H1 (cell line): ENCODE results near the gene RDM1. TPM values are rescaled to one million over a fixed set of nuclear protein-coding genes. Genes with fewer than 3 reads are reported as not detected.

Source experiments
- CTCF ChIA-PET: fragments of 300-600 bp; sonication (Branson Sonifier 250); formaldehyde crosslinking; loops from one replicate; lab custom pipeline; 2021; ENCODE audit not compliant: partially characterized antibody; lab: Charles Lee
- POLR2A ChIA-PET: fragments of 300-600 bp; sonication (Branson Sonifier 250); formaldehyde crosslinking; loops from one replicate; lab custom pipeline; 2021; ENCODE audit warnings: inconsistent platforms; ENCODE audit not compliant: partially characterized antibody; lab: Charles Lee
- DNase-seq, 2 experiments: peaks; one replicate each; pipeline versions ENCODE4 v3.0.0 to v3.0.0-alpha.2; 2010 to 2022; ENCODE audit warnings: low spot score in 2 of 2, low read depth in 1 of 2, mixed read lengths in 1 of 2
- FAIRE-seq: peaks from 2 replicates; lab custom pipeline; 2011; peaks lifted over from hg19 to GRCh38; lab: Jason Lieb, UNC
- H2AFZ ChIP-seq: 2 replicates; pipeline ENCODE4 v1.8.1; 2012; ENCODE audit warnings: low read length, inconsistent platforms
- H2AK5ac ChIP-seq: 2 replicates; pipeline ENCODE4 v1.6.1; 2013; ENCODE audit warnings: low read depth, low read length
- H2BK120ac ChIP-seq: replicated peaks from 2 replicates; pipeline ENCODE3; 2013; ENCODE audit warnings: low read depth, low read length, inconsistent platforms
- H2BK12ac ChIP-seq: 2 replicates; pipeline ENCODE4 v1.6.1; 2013; ENCODE audit warnings: low read depth, low read length
- H2BK15ac ChIP-seq: 2 replicates; pipeline ENCODE4 v1.6.1; 2013; ENCODE audit warnings: low read length
- H2BK20ac ChIP-seq: 2 replicates; pipeline ENCODE4 v1.6.1; 2013; ENCODE audit warnings: low read length
- H2BK5ac ChIP-seq: 2 replicates; pipeline ENCODE4 v1.6.1; 2013; ENCODE audit warnings: low read depth, low read length
- H3K14ac ChIP-seq: 2 replicates; pipeline ENCODE4 v1.6.1; 2013; ENCODE audit warnings: inconsistent platforms; ENCODE audit not compliant: insufficient read length
- H3K18ac ChIP-seq: 2 replicates; pipeline ENCODE4 v1.6.1; 2013; ENCODE audit warnings: low read length; ENCODE audit errors: extremely low read depth
- H3K23ac ChIP-seq: 2 replicates; pipeline ENCODE4 v1.6.1; 2013; ENCODE audit warnings: inconsistent platforms; ENCODE audit not compliant: insufficient read length
- H3K23me2 ChIP-seq: 2 replicates; pipeline ENCODE4 v1.6.1; 2013; ENCODE audit warnings: low read depth, low read length
- H3K27ac ChIP-seq: 2 replicates; pipeline ENCODE4 v1.6.1; 2011; ENCODE audit warnings: low read depth, low read length, inconsistent platforms
- H3K27me3 ChIP-seq, 4 experiments: replicated peaks in 1 of 4; 1 replicate in 1 of 4; 2 replicates in 3 of 4; pipeline versions ENCODE4 v1.6.1 to v1.8.1; 2011 to 2013; ENCODE audit warnings: low read length in 3 of 4, mild to moderate bottlenecking in 3 of 4, inconsistent platforms in 2 of 4, mixed read lengths in 2 of 4, moderate library complexity in 1 of 4; ENCODE audit not compliant: control insufficient read depth in 3 of 4, insufficient read depth in 3 of 4; ENCODE audit errors: extremely low read depth in 1 of 4
- H3K36me3 ChIP-seq, 4 experiments: 2 replicates each; pipeline versions ENCODE4 v1.6.1 to v1.8.1; 2011 to 2013; ENCODE audit warnings: mild to moderate bottlenecking in 4 of 4, low read length in 3 of 4, moderate library complexity in 2 of 4, control low read depth in 1 of 4, inconsistent platforms in 1 of 4; ENCODE audit not compliant: insufficient read depth in 4 of 4, control insufficient read depth in 2 of 4
- H3K4ac ChIP-seq: replicated peaks from 2 replicates; pipeline ENCODE3; 2013; ENCODE audit warnings: low read length, low read depth, mixed read lengths, inconsistent platforms; ENCODE audit not compliant: insufficient read length
- H3K4me1 ChIP-seq, 4 experiments: replicated peaks in 1 of 4; 1 replicate in 1 of 4; 2 replicates in 3 of 4; pipeline versions ENCODE4 v1.6.1 to v1.8.1; 2011 to 2013; ENCODE audit warnings: low read length in 3 of 4, inconsistent platforms in 2 of 4, mixed read lengths in 1 of 4; ENCODE audit not compliant: insufficient read depth in 4 of 4, control insufficient read depth in 3 of 4
- H3K4me2 ChIP-seq, 2 experiments: 2 replicates each; pipeline versions ENCODE4 v1.6.1 to v1.8.1; 2011 to 2013; ENCODE audit warnings: low read depth in 2 of 2, low read length in 2 of 2, control low read depth in 1 of 2, inconsistent platforms in 1 of 2, mild to moderate bottlenecking in 1 of 2; ENCODE audit not compliant: insufficient read depth in 1 of 2
- H3K4me3 ChIP-seq, 4 experiments: fragments of 200-600, 300-600 bp in 1 of 4; sonication (generic), shearing (Covaris generic), sonication (Bioruptor Twin) in 1 of 4; 2 replicates each; pipeline versions ENCODE4 v1.5.1 to v1.8.1; 2011 to 2016; ENCODE audit warnings: low read length in 4 of 4, low read depth in 3 of 4, control low read depth in 2 of 4, inconsistent platforms in 2 of 4, mild to moderate bottlenecking in 2 of 4, mixed read lengths in 1 of 4, moderate library complexity in 1 of 4; ENCODE audit not compliant: insufficient read depth in 2 of 4; ENCODE audit errors: extremely low read depth in 1 of 4
- H3K56ac ChIP-seq: replicated peaks from 2 replicates; pipeline ENCODE3; 2013; ENCODE audit warnings: low read depth, mild to moderate bottlenecking, mixed read lengths, low read length, inconsistent platforms; ENCODE audit not compliant: insufficient read length
- H3K79me1 ChIP-seq: 2 replicates; pipeline ENCODE4 v1.6.1; 2013; ENCODE audit warnings: low read depth, low read length, control low read depth
- H3K79me2 ChIP-seq, 2 experiments: 2 replicates each; pipeline versions ENCODE4 v1.6.1 to v1.8.1; 2012 to 2013; ENCODE audit warnings: low read length in 2 of 2, mild to moderate bottlenecking in 2 of 2, inconsistent platforms in 1 of 2; ENCODE audit not compliant: insufficient read depth in 2 of 2, control insufficient read depth in 1 of 2
- H3K9ac ChIP-seq, 4 experiments: replicated peaks in 1 of 4; 1 replicate in 1 of 4; 2 replicates in 3 of 4; pipeline versions ENCODE4 v1.6.1 to v1.8.1; 2011 to 2013; ENCODE audit warnings: low read depth in 3 of 4, low read length in 3 of 4, control low read depth in 2 of 4, mild to moderate bottlenecking in 2 of 4, moderate library complexity in 2 of 4, inconsistent platforms in 1 of 4; ENCODE audit errors: extremely low read depth in 1 of 4
- H3K9me3 ChIP-seq, 2 experiments: 2 replicates each; pipeline versions ENCODE4 v1.6.1 to v1.8.1; 2012 to 2013; ENCODE audit warnings: mild to moderate bottlenecking in 2 of 2, moderate library complexity in 2 of 2, control low read depth in 1 of 2, inconsistent platforms in 1 of 2, low read depth in 1 of 2, low read length in 1 of 2, mixed read lengths in 1 of 2; ENCODE audit not compliant: insufficient read depth in 2 of 2
- H4K20me1 ChIP-seq, 2 experiments: replicated peaks in 1 of 2; 2 replicates each; pipeline versions ENCODE3 to v1.8.1; 2011 to 2013; ENCODE audit warnings: inconsistent platforms in 2 of 2, low read length in 2 of 2, mild to moderate bottlenecking in 1 of 2; ENCODE audit not compliant: insufficient read depth in 2 of 2, control insufficient read depth in 1 of 2
- H4K5ac ChIP-seq: 2 replicates; pipeline ENCODE4 v1.6.1; 2013; ENCODE audit warnings: low read length, low read depth, mixed read lengths, inconsistent platforms; ENCODE audit not compliant: insufficient read length
- H4K8ac ChIP-seq: 2 replicates; pipeline ENCODE4 v1.8.0; 2013; ENCODE audit warnings: mild to moderate bottlenecking, moderate library complexity, low read length, inconsistent platforms; ENCODE audit not compliant: insufficient read depth; ENCODE audit errors: extremely low read depth
- H4K91ac ChIP-seq: replicated peaks from 2 replicates; pipeline ENCODE3; 2013; ENCODE audit warnings: low read length, mixed read lengths, inconsistent platforms; ENCODE audit not compliant: insufficient read length
- CTBP2 ChIP-seq: IDR thresholded peaks from 2 replicates; pipeline ENCODE4 v1.7.0; 2011; ENCODE audit warnings: borderline replicate concordance, mild to moderate bottlenecking, moderate library complexity, mixed read lengths, low read length; ENCODE audit not compliant: insufficient read depth, insufficient read length
- HDAC6 ChIP-seq: IDR thresholded peaks from one replicate; pipeline ENCODE4 v1.7.1; 2012; ENCODE audit warnings: low read depth, mild to moderate bottlenecking, inconsistent platforms, low read length, moderate library complexity
- RBBP5 ChIP-seq: IDR thresholded peaks from 2 replicates; pipeline ENCODE4 v1.7.1; 2012; ENCODE audit warnings: low read depth, mild to moderate bottlenecking, inconsistent platforms, low read length, moderate library complexity, borderline replicate concordance
- SIRT6 ChIP-seq: IDR thresholded peaks from one replicate; pipeline ENCODE4 v1.7.1; 2012; ENCODE audit warnings: low read length, inconsistent platforms
- SP4 ChIP-seq: IDR thresholded peaks from 2 replicates; pipeline ENCODE4 v1.6.1; 2012; ENCODE audit warnings: low read length, inconsistent platforms
- TAF1 ChIP-seq: IDR thresholded peaks from 2 replicates; pipeline ENCODE4 v1.6.1; 2011; ENCODE audit warnings: mild to moderate bottlenecking, low read depth, low read length
- YY1 ChIP-seq: IDR thresholded peaks from 2 replicates; pipeline ENCODE4 v1.6.1; 2011; ENCODE audit warnings: low read depth, mild to moderate bottlenecking, low read length
- WGBS, 2 experiments: shearing (Covaris generic) in 1 of 2; methylation state at CpG; one replicate each; pipeline versions ENCODE4 v1.1.6 to v1.1.7; 2013 to 2015; ENCODE audit warnings: low lambda C conversion rate in 2 of 2, mixed read lengths in 2 of 2, inconsistent platforms in 1 of 2, low coverage in 1 of 2, missing lambda C conversion rate in 1 of 2; ENCODE audit not compliant: insufficient replicate concordance in 2 of 2, insufficient coverage in 1 of 2, insufficient read length in 1 of 2; ENCODE audit errors: extremely low coverage in 1 of 2, missing lambda C conversion rate in 1 of 2; 5-methylcytosine and 5-hydroxymethylcytosine counted together
- polyA plus RNA-seq, 7 experiments: library from polyadenylated mRNA; depleted of rRNA in 3 of 7; stranded (reverse) in 5 of 7; unstranded in 2 of 7; fragments of >200 nt in 5 of 7; fragments of 200-250 nt in 2 of 7; gene quantifications; 1 replicate in 5 of 7; 2 replicates in 1 of 7; 4 replicates in 1 of 7; pipeline versions ENCODE4 v1.2.1 to v1.2.3, GENCODE V29; 2011 to 2013; ENCODE audit warnings: missing spikeins in 2 of 7, mixed read lengths in 2 of 7
- total RNA-seq: library from RNA; stranded (reverse); fragmentation: NEBNext Ultra II Directional; extraction: Animal tissue kit (Norgen Biotek cat#: 25700); gene quantifications from 2 replicates; pipeline ENCODE4 v1.2.1, GENCODE V29; 2021
- TF ChIP-seq, protein P1 (sequence below), 3 experiments: IDR thresholded peaks; 1 replicate in 2 of 3; 2 replicates in 1 of 3; pipeline versions ENCODE4 v1.5.1 to v1.6.1; 2011; ENCODE audit warnings: low read length in 3 of 3, mild to moderate bottlenecking in 3 of 3, inconsistent platforms in 2 of 3, low read depth in 1 of 3, moderate library complexity in 1 of 3; ENCODE audit not compliant: insufficient read depth in 1 of 3; ENCODE audit errors: control extremely low read depth in 1 of 3

RDM1 gene
- total and polyA plus RNA-seq, 2 of the 8 experiments (the other 6 are each of a cell fraction or from before 2014, with no cell fraction given), result 7.3 to 9.7 TPM

DNA sequence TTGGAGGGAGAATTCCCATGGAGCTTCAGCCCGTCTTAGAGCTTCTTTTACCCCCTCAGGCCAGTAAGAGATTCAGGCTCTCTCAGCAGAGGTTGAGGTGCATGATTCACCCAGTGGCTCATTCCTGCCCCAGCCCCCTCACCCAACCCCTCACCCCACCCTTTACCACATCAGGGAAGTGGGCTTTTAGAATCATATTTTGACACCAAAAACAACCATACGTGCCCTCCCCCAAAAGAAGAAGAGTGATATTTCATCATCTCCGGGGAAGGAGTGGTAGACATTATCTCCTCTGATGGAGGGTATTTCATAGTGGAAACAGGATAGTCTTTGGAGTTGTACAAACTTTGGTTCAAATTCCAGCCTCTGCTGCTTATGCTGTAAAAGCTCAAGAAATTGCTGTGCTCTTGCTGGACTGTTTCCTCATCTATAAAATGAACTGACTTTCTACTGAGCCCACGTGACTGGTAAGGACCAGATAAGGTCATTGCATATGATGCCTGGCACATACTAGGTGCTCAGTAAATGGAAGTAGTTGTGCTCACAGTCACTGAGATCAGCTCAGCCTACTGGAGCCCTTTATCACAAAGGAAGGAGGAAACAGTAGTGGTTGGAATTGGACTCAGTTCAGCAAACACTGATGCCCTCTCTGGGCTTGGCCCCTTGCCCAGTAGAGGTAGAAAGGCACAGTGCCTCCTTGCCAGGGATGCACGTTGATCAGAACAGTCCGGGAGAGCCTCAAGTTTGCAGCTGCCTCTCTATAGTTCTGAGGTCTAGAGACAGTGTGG lies 32.1 kb downstream of the RDM1 start:
- Histone ChIP-seq H3K9me3 (no peaks in the 10 kb centered on the region), H3K79me1 (no peaks in the 10 kb centered on the region), H3K79me2 (no peaks in the 10 kb centered on the region), H2AFZ (no peak overlapping the region), H3K27me3 (no peaks in the 10 kb centered on the region), H3K4me1 (no peaks in the 10 kb centered on the region), H4K20me1 (peaks cover 0 to 2% of the 10 kb centered on the region in 2 experiments), H3K23ac (no peak overlapping the region), H3K18ac (no peak overlapping the region), H4K5ac (no peak overlapping the region), H2AK5ac (no peak overlapping the region), H3K4me3 (no peak overlapping the region), H3K36me3 (no peaks in the 10 kb centered on the region), H3K56ac (no peak overlapping the region), H3K9ac (no peak overlapping the region), H2BK15ac (no peak overlapping the region), H4K8ac (no peak overlapping the region), H3K4ac (no peak overlapping the region), H3K23me2 (no peaks in the 10 kb centered on the region; the same call in 1 of the 2 replicates), H3K14ac (no peak overlapping the region), H3K4me2 (no peak overlapping the region), H2BK5ac (no peak overlapping the region), H2BK120ac (no peak overlapping the region), H4K91ac (no peak overlapping the region), H3K27ac (no peak overlapping the region), H2BK12ac (no peak overlapping the region), H2BK20ac (no peak overlapping the region)
- TF ChIP-seq SIRT6 (no peak), TAF1 (no peak), CTBP2 (no peak), HDAC6 (no peak), SP4 (no peak), RBBP5 (no peak), YY1 (no peak)
- TF ChIP-seq, protein P1, sequence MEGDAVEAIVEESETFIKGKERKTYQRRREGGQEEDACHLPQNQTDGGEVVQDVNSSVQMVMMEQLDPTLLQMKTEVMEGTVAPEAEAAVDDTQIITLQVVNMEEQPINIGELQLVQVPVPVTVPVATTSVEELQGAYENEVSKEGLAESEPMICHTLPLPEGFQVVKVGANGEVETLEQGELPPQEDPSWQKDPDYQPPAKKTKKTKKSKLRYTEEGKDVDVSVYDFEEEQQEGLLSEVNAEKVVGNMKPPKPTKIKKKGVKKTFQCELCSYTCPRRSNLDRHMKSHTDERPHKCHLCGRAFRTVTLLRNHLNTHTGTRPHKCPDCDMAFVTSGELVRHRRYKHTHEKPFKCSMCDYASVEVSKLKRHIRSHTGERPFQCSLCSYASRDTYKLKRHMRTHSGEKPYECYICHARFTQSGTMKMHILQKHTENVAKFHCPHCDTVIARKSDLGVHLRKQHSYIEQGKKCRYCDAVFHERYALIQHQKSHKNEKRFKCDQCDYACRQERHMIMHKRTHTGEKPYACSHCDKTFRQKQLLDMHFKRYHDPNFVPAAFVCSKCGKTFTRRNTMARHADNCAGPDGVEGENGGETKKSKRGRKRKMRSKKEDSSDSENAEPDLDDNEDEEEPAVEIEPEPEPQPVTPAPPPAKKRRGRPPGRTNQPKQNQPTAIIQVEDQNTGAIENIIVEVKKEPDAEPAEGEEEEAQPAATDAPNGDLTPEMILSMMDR (IDR thresholded peaks at IDR 0.05; ENCODE audit: control extremely low read depth in 1 of 3, insufficient read depth in 1 of 3, low read depth in 1 of 3, low read length in 3 of 3), result no peak
- WGBS, 2 experiments, result 93% methylated on average over 6 of the region's 6 CpGs; no CpG with 5 or more reads in 1 of the 2 experiments
- FAIRE-seq (no peak), DNase-seq (no peak)
- ChIA-PET CTCF (no interaction called here), POLR2A (interaction anchor here (0.9 kb wide), 1 partner anchor 89 kb away, joined by 3 read pairs; the partner anchor contains the start of gene TAF15)
